T47D (cell line): Measurements from ENCODE around the gene PLCXD1.
A peak's percentile ranks its signal among the peaks of the same experiment; 100 is the strongest.
"Not testable (repeated sequence)": the region's sequence is repeated elsewhere in the genome, so short reads cannot be mapped to it uniquely, and the experiment has no call there.

ENCODE experiments used
- DNase-seq, 2 experiments: peaks; one replicate each; pipeline versions ENCODE4 v3.0.0 to v3.0.0-alpha.2; 2011 to 2012; ENCODE audit warnings: low read depth in 1 of 2, low spot score in 1 of 2
- JUND ChIP-seq: IDR thresholded peaks from 2 replicates; pipeline ENCODE4 v1.6.1; 2012; ENCODE audit warnings: low read depth
- in situ Hi-C: cut with HindIII; loops from 2 replicates; pipeline ENCODE4 v1.10.0; 2016; ENCODE audit warnings: low sequenced_read_pairs, low pct_unique_long_range_greater_than_20kb

The PLCXD1 gene

DNA sequence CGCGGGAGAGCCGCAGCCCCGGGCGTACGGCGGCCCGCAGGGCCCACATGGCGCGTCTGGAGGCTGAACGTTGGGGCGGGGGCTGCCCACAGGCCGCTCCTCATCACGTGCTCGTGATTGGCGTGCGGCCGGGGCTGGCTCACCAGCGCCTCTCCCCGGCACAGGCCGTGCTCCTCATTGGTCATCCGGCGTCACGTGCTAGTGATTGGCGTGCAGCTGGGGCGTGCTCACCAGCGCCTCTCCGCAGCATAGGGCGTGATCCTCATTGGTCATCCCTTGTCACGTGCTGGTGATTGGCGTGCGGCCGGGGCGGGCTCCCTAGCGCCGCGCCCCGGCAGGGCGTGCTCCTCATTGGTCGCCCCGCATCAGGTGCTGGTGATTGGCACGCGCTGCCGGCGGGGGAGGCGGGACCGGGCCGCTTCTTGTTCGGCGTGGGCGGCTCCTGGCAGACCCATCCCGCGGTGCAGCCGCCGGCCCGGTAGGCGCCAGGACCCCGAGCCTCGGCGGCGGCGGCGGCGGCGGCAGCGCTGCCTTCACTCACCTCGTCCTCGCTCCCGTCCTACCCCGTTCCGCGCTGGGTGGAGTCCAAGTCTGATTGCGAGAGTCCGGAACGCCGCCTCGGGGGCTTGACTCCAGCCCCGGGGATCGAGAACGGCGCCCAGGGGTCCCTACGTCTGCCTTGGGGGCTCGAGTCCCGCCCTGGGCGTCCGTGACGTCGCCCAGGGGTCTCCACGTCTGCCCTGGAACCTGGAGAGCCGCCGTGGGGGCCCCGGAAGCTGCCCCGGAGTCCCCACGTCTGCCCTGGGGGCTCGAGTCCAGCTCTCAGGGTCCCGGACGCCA, 37.8 kb downstream of the PLCXD1 start, which contains the start of gene GTPBP6:
TSS of gene GTPBP6 (minus strand) at position 58 of the 840 bp plus-strand sequence. CDS start at position 49, 9 bp downstream.
- DNase-seq, result peak; percentile 92 to 99

GRCh38 chrX:319579-320125, 38.5 kb downstream of the PLCXD1 start:
- in situ Hi-C loops, result no loop called here
- DNase-seq, result no peak

More for the DNA sequence above, 37.8 kb downstream of the PLCXD1 start, which contains the start of gene GTPBP6:
- no peak for TF ChIP-seq JUND
- in situ Hi-C loops, result no loop called here

GRCh38 chrX:320126-320783, 39.1 kb downstream of the PLCXD1 start:
- no peak for TF ChIP-seq JUND
- peak in 1 of 2 experiments; percentile 24 for DNase-seq
- in situ Hi-C loops, result no loop called here

More at GRCh38 chrX:319579-320125, 38.5 kb downstream of the PLCXD1 start:
- TF ChIP-seq JUND, result no peak

- in situ Hi-C loops, result no loop called here
- DNase-seq, result peak in 1 of 2 experiments; percentile 93
- no peak for TF ChIP-seq JUND
Measured at GRCh38 chrX:323721-324628, 42.8 kb downstream of the PLCXD1 start.

- in situ Hi-C loops, result not testable (repeated sequence)
- DNase-seq, result peak in 1 of 2 experiments; percentile 47
Measured at GRCh38 chrX:324664-325063, 43.5 kb downstream of the PLCXD1 start.

DNA sequence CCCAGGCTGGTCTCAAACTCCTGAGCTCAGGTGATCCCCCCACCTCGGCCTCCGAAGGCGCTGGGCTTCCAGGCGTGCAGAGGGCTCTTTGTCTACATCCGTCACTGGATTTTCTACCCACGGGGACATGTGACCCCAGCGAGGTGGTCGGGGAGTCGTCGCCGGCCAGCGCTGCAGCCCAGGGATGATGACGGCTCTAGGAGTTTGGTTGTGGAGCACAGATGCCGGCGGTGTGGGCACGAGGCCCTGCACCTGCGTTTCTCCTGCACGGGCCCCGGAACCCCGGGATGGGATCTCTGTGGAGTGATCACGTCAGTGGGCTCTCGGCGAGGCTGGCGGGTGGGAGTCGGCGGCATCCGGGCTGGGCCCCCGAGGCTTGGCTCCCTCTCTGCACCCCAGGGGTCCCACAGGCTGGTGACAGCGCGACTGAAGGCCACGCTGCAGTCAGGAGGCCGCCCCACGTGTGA, 46.5 kb downstream of the PLCXD1 start:
- TF ChIP-seq JUND, result no peak
- no peak for DNase-seq
- in situ Hi-C loops, result no loop called here

- no peak for TF ChIP-seq JUND
- DNase-seq, result no peak
- in situ Hi-C loops, result no loop called here
Measured at GRCh38 chrX:329291-329910, 48.2 kb downstream of the PLCXD1 start.

DNA sequence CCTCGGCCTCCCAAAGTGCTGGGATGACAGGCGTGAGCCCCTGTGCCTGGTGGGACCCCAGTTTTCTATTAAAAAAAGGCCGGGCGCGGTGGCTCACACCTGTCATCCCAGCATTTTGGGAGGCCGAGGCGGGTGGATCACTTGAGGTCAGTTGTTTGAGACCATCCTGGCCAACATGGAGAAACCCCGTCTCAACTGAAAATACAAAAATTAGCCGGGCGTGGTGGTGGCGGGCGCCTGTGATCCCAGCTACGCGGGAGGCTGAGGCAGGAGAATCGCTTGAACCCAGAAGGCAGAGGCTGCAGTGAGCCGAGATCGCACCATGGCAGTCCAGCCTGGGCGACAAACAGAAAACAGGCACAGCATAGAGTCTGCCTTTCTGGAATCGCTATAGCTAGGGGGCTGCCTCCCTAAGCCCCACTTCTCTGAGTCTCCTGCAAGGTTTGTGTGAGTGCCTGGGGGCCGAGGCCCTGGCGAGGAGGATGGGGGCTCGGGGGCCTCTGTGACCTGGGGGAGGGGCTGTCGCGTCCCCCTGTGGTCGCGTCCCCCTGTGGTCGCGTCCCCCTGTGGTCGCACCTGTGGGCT, 49.1 kb downstream of the PLCXD1 start:
- DNase-seq, in situ Hi-C loops: not testable (repeated sequence)

DNA sequence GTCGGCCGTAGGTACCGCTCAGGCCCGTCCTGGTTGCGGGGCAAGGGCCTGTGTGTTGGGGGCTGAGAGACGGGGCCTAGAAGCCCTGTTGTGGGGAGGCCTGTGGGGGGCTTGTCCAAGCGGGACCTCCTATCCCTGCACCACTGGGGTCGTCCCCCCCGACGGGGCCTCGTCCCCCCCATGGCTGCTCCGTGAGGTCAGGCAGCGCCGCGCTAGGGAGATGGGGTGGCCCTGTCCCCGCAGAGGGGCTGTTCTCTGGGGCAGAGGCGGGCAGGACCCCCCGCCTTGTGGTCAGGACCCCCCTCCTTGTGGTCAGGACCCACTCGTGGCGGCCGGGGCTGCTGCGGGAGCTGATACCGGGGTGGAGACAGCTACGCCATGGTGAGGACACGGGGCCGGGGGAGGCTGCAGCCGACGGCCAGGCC, 49.6 kb downstream of the PLCXD1 start:
- no peak for TF ChIP-seq JUND
- in situ Hi-C loops, result no loop called here
- DNase-seq, result no peak

DNA sequence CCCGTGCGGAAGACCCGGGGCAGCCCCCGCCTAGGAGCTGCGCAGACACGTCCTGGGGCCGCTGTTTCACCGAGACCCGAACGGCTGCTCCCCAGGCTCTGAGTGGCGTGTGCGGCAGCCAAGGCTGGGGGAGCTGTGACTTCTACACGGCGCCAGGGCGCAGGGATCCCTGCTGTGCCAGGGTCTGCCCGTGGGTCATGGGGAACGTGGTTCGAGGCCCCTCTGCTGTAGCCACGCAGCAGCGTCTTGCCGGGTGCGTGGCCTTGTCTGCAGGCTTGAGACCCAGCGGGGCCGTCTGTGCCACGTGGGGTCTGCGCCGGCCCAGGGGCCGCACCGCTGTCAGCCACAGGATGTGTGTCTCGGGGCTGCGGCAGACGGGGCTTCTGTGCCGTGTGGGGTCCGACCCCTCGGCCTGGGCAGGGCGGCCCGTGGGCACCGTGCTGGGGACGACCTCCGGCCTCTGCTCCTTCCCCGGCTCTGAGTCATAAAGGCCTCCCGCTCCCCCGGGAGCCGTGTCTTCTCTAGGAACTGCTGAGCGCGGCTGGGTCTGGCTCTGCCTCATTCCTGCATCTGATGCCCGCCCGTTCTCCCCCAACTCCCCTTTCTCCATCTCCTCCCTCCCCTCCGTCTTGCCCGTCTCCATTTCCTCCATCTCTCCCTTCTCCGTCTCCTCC, 50.1 kb downstream of the PLCXD1 start:
- no peak for TF ChIP-seq JUND
- in situ Hi-C loops, result no loop called here
- no peak for DNase-seq
